ENCODE measurements around the gene SPPL2B. TPM values are rescaled to one million over a fixed set of nuclear protein-coding genes. Genes with fewer than 3 reads are reported as not detected.

Gene SPPL2B
- total RNA-seq, 4 donors from 2014 or later, result 14.3 to 58.5 (median 31.5) TPM

GRCh38 chr19:2303211-2303798 is 25.2 kb upstream of the SPPL2B start:
- H3K36me3 ChIP-seq, result no peaks in the 10 kb centered on the region
- DNase-seq, result no peak
- no peaks in the 10 kb centered on the region for H3K9me3 ChIP-seq
- no peaks in the 10 kb centered on the region for H3K4me1 ChIP-seq
- no peak overlapping the region for H3K4me3 ChIP-seq
- TF ChIP-seq CTCF (IDR thresholded peaks at IDR 0.05), result no peak
- no peak for TF ChIP-seq POLR2A (IDR thresholded peaks at IDR 0.05)
- H3K27me3 ChIP-seq, result peaks cover 5 to 21% of the 10 kb centered on the region in 2 donors
- intact Hi-C loops (cut with DNase I; ENCODE audit: low total_unique reads), result no loop called here
- H3K27ac ChIP-seq, result no peak overlapping the region

- Histone ChIP-seq H3K27ac (no peak overlapping the region), H3K27me3 (peaks cover 5 to 21% of the 10 kb centered on the region in 2 donors), H3K4me1 (no peaks in the 10 kb centered on the region), H3K4me3 (no peak overlapping the region), H3K9me3 (no peaks in the 10 kb centered on the region), H3K36me3 (no peaks in the 10 kb centered on the region)
- TF ChIP-seq POLR2A (IDR thresholded peaks at IDR 0.05) (no peak), CTCF (IDR thresholded peaks at IDR 0.05) (no peak)
- no peak for DNase-seq
- intact Hi-C loops (cut with DNase I; ENCODE audit: low total_unique reads), result no loop called here
These were observed 22.8 kb upstream of the SPPL2B start for GRCh38 chr19:2305452-2306280.

- Histone ChIP-seq H3K27ac (no peak overlapping the region), H3K4me3 (no peak overlapping the region), H3K9me3 (no peaks in the 10 kb centered on the region), H3K4me1 (no peaks in the 10 kb centered on the region), H3K27me3 (peaks cover 5 to 19% of the 10 kb centered on the region in 2 donors), H3K36me3 (no peaks in the 10 kb centered on the region)
- DNase-seq, result no peak
- intact Hi-C loops (cut with DNase I; ENCODE audit: low total_unique reads), result no loop called here
- no peak for TF ChIP-seq CTCF (IDR thresholded peaks at IDR 0.05)
- TF ChIP-seq POLR2A (IDR thresholded peaks at IDR 0.05), result no peak
These were observed 22.1 kb upstream of the SPPL2B start for GRCh38 chr19:2306281-2306806.

GRCh38 chr19:2306971-2307370 is 21.5 kb upstream of the SPPL2B start:
- Histone ChIP-seq H3K36me3 (no peaks in the 10 kb centered on the region), H3K9me3 (no peaks in the 10 kb centered on the region), H3K4me1 (no peaks in the 10 kb centered on the region), H3K27ac (no peak overlapping the region), H3K4me3 (no peak overlapping the region), H3K27me3 (peaks cover 5 to 17% of the 10 kb centered on the region in 2 donors)
- intact Hi-C loops (cut with DNase I; ENCODE audit: low total_unique reads), result no loop called here
- DNase-seq, result no peak
- TF ChIP-seq POLR2A (IDR thresholded peaks at IDR 0.05), result no peak
- no peak for TF ChIP-seq CTCF (IDR thresholded peaks at IDR 0.05)

- intact Hi-C loops (cut with DNase I; ENCODE audit: low total_unique reads), result no loop called here
- Histone ChIP-seq H3K9me3 (no peaks in the 10 kb centered on the region), H3K27ac (no peak overlapping the region), H3K4me1 (no peaks in the 10 kb centered on the region), H3K27me3 (peaks cover 5 to 19% of the 10 kb centered on the region in 2 donors), H3K36me3 (no peaks in the 10 kb centered on the region), H3K4me3 (no peak overlapping the region)
- DNase-seq, result no peak
- no peak for TF ChIP-seq CTCF (IDR thresholded peaks at IDR 0.05)
- no peak for TF ChIP-seq POLR2A (IDR thresholded peaks at IDR 0.05)
These were observed 20.9 kb upstream of the SPPL2B start for GRCh38 chr19:2307518-2308012.

Measured in uterus (tissue), 4 donors.